Measurements from ENCODE around the gene C9orf57.
"Not testable (repeated sequence)": the region's sequence is repeated elsewhere in the genome, so short reads cannot be mapped to it uniquely, and the experiment has no call there.

C9orf57 gene

DNA sequence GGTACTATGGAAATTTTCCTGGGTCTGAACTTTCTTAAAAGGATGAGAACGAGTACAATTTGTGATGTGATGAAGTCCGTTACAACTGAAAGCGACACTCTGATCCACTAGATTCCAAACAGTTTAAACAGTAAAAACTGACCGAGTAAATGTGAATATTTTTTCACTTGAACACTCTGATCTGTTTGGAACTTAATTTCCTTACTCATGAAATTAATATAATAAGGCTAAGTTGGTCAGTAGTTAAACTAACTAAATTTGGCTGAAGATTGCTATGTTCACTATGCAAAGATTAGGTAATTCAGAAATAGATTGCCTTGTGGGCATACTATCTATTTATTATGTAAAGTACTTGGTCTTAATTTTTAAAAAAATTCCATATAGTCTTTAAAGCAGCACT, at the start of gene C9orf57:
TSS of gene C9orf57 (minus strand) at position 101 of the 400 bp plus-strand sequence. CDS start 1,282 bp downstream, outside the sequence.
- no peak for DNase-seq (ENCODE audit: low spot score)

- peak; percentile 17 for DNase-seq (ENCODE audit: low spot score)
Observed at GRCh38 chr9:72102520-72102919, 42.1 kb upstream of the C9orf57 start.

GRCh38 chr9:72095520-72095919, 35.1 kb upstream of the C9orf57 start:
- not testable (repeated sequence) for DNase-seq (ENCODE audit: low spot score)

- DNase-seq (ENCODE audit: low spot score): no peak
Observed at GRCh38 chr9:72092820-72093219, 32.4 kb upstream of the C9orf57 start.

GRCh38 chr9:72089451-72090130, 29.2 kb upstream of the C9orf57 start:
- no peak for DNase-seq (ENCODE audit: low spot score)

- DNase-seq (ENCODE audit: low spot score): no peak
Observed at GRCh38 chr9:72082536-72082935, 22.1 kb upstream of the C9orf57 start.

DNA sequence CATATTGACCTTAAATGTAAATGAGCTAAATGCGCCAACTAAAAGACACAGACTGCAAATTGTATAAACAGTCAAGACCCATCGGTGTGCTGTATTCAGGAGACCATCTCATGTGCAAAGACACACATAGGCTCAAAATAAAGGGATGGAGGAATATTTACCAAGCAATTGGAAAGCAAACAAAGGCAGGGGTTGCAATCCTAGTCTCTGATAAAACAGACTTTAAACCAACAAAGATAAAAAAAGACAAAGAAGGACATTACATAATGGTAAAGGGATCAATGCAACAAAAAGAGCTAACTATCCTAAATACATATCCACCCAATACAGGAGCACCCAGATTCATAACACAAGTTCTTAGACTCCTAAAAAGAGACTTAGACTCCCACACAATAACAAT, 14.3 kb upstream of the C9orf57 start:
- DNase-seq (ENCODE audit: low spot score): not testable (repeated sequence)

DNA sequence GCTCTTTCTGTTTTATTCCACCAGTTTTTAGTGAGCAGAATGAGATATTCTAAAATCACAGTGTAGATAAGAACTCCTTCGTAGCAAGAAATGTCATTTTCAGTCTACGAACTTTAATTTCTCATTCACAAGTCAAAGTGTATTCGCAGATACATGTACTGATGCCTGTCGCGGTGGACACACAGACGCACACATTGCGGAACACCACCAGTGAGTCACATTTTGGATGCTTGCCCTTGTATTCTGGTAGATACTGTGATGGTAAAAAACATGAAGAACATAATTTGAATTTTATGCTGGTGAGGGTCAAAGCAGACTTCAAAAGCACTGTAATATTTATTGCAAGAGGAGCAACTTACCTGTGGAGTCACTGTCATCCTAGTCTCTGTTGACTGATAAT, 4.7 kb upstream of the C9orf57 start:
- DNase-seq (ENCODE audit: low spot score): no peak

GRCh38 chr9:72052122-72052521, 8.3 kb downstream of the C9orf57 start:
- DNase-seq (ENCODE audit: low spot score): no peak

GRCh38 chr9:72048850-72049249, 11.6 kb downstream of the C9orf57 start:
- DNase-seq (ENCODE audit: low spot score): no peak

DNA sequence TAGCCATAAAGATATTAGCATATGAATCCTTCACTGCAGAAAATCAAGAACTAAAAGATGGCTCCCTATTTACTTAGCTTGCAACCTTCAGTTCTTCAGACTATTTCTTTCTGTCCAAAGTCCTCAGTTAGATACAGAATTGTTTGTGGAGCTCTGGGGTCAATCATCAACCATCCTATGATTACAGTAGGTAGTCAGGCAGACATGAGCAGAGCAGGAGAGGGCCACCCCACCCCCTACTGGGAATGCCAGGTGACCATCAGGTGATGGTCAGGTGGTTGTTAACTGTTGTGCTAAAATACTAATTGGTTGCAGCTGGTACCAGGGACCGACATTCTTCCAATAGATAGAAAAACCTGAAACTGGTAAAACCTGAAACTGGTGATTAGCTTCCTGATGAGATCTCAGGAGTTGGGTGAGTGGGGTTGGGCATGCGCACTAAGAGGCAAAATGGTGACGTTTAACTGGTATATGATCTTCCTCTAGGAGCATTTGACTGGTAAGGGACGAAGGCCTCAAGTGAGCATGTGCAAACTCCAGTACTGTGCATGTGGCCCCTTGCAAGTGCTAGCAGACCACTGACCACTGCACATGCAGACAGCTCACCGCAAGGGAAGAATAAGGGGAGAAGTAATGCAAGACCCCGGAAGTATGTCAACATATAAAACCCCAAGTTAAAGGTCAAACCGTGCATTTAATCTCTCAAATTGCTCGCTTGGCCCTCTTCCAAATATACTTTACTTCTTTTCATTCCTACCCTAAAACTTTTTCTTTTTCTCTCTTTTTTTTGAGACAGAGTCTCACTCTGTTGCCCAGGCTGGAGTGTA, 13.6 kb downstream of the C9orf57 start:
- no peak for DNase-seq (ENCODE audit: low spot score)

GRCh38 chr9:72044095-72044494, 16.3 kb downstream of the C9orf57 start:
- no peak for DNase-seq (ENCODE audit: low spot score)

DNA sequence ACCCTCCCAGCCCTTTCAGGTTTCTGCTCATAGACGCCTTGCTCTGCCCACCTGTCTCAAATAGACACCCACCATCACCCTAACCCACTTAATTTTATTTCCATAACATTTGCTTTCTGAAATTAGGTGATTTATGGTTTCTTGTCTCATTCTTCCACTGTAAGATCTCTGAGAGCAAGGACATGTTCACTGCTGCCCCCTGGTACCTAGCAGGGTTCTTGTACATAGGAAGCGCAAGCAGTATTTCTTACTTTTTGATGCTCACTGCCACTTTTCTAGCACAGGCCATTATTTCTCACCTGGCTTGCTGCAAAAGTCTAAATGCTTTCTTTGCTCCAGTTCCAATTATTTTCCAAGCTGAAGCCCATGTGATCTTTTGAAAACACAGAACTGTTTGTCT, 16.8 kb downstream of the C9orf57 start:
- no peak for DNase-seq (ENCODE audit: low spot score)

DNA sequence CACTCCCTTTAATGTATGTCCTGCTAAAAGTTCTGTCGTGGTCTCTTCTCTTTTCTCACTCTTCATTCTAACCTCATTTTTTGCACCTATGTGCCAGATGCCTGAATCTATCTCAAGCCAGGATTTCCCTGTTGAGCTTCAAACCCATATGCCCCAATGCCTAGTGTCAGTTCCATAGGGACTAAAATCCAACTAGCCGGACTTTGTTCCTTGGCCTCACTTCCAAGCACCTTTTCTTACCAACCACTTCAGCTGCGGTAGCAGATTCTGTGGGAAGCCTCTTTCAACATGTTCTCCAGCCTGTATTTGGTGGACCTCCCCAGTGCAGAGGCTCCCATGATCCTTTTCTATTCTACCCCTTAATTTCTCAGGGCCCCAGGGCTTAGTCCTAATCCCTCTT, 17.5 kb downstream of the C9orf57 start:
- DNase-seq (ENCODE audit: low spot score): no peak

DNA sequence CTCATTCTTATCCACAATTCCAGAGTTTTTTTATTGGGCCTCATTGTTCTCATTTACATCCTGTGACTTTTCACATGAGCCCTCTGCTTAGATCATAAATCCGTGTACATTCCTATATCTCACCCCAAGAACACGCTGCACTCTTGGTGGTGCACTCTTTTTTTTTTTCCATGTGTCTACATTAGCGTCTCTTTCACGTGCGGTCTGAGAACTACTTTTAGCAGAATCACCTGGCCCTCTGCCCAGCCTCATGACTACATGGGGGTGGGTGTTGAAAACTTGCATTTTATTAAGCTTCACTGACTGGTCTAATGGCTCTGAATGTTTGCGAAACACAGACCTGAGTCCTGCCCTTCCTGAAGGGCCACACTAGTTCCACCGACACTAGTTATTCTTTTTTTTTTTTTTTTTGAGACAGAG, 18.6 kb downstream of the C9orf57 start:
- peak; percentile 36 for DNase-seq (ENCODE audit: low spot score)

DNA sequence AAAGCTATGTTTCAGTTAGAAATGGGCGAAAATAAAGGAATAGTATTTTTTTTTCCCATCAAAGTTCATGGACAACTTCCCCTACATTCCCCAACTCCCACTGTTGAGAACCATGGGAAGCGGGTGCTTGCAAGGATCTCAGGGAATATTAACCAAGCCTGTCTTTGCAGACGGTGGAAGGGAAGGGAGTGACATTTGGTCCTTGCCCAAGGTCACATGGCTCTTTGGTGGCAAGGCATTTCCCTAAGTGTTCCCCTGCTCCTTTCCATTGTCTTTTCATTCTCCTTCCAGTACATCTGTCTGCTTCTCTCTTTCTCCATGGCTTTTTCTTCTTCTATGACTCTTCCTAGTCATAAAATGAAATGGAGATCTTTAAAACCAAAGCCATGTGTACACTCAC, 19.0 kb downstream of the C9orf57 start:
- DNase-seq (ENCODE audit: low spot score): no peak

DNA sequence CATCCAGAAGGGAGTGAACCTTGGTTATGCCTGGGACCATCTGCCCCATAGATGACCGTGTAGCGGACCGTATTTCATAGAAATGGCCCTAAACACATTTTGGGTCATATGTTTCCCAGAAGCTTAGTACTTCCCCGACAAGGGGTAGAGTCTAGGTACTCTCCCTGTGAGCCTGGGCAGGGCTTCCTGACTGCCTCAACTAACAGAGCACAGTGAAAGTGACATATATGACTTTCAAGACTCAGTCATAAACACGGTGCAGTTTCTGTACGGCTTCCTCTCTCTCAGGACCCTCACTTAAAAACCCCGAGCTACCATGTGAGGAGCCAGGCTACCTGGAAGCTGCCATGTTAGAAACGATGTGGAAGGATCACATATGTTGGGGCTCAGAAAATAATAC, 20.9 kb downstream of the C9orf57 start:
- no peak for DNase-seq (ENCODE audit: low spot score)

GRCh38 chr9:72038890-72039410, 21.5 kb downstream of the C9orf57 start:
- DNase-seq (ENCODE audit: low spot score): peak; percentile 79

GRCh38 chr9:72038408-72038807, 22.0 kb downstream of the C9orf57 start:
- DNase-seq (ENCODE audit: low spot score): no peak

DNA sequence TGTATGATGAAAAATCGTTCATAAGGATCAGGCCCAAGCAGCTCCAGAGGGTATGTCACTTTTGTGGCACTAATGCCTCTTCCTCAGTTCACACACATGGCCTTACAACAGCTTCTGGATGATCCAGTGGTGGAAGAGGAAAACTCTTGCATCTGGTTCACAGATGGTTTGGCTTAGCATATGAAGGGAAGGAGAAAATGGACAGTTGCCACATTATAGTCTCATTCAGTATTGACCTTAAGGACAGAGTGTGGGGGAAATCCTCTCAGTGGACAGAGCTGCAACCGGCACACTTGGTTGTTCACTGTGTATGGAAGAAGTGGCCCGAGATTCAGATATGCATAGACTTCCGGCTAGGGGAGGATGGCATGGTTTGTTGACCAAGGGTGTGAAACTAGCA, 22.8 kb downstream of the C9orf57 start:
- DNase-seq (ENCODE audit: low spot score): no peak

DNA sequence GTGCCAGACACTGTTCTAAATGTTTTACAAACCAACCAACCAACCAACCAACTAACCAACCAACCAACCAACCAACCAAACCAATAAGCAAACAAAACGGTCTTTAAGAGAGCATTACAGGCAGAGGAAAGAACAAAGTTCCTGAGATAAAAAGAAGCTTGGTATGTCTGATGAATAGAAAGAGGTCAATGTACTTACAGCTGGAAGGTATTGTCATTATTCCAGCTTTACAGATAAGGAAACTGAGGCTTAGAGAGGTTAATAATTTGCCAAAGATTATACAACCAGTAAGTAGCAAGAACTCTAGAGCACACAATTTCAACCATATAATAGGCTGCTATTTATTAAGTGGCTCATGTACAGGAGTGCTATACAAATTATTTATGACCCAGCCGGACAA, 29.6 kb downstream of the C9orf57 start:
- no peak for DNase-seq (ENCODE audit: low spot score)

GRCh38 chr9:72029986-72030385, 30.4 kb downstream of the C9orf57 start:
- DNase-seq (ENCODE audit: low spot score): no peak

- no peak for DNase-seq (ENCODE audit: low spot score)
Observed at GRCh38 chr9:72025906-72026305, 34.5 kb downstream of the C9orf57 start.
